SK-N-SH treated with all-trans-retinoic acid at 6 μM for 48 hours (cell line): Measurements from ENCODE around the gene ARHGEF4.

ENCODE experiments used
- ATAC-seq: fragments of 200-7000 bp; cut with Tn5 transposase; 3 replicates; pipeline ENCODE4 v1.9.1; 2020; ENCODE audit warnings: mild to moderate bottlenecking, moderate library complexity
- BACH2 ChIP-seq: fragments of 250-450 bp; sonication (Bioruptor Pico); IDR thresholded peaks from 2 replicates; pipeline ENCODE4 v1.9.0; 2021; ENCODE audit warnings: mild to moderate bottlenecking, borderline replicate concordance
- CSDC2 ChIP-seq: fragments of 250-450 bp; sonication (Bioruptor Pico); IDR thresholded peaks from 2 replicates; pipeline ENCODE4 v1.5.0; 2020; ENCODE audit warnings: mild to moderate bottlenecking, moderate library complexity
- GLIS3 ChIP-seq: fragments of 250-450 bp; sonication (Bioruptor Pico); IDR thresholded peaks from 2 replicates; pipeline ENCODE4 v1.5.0; 2020; ENCODE audit warnings: mild to moderate bottlenecking, moderate library complexity
- ISL1 ChIP-seq: fragments of 250-450 bp; sonication (Bioruptor Pico); IDR thresholded peaks from 2 replicates; pipeline ENCODE4 v2.1.2; 2022; ENCODE audit warnings: mild to moderate bottlenecking, moderate library complexity
- PATZ1 ChIP-seq: fragments of 250-450 bp; sonication (Bioruptor Pico); IDR thresholded peaks from 2 replicates; pipeline ENCODE4 v1.8.0; 2020; ENCODE audit warnings: mild to moderate bottlenecking, moderate library complexity, borderline replicate concordance
- POU6F1 ChIP-seq: fragments of 250-450 bp; sonication (Bioruptor Pico); IDR thresholded peaks from 2 replicates; pipeline ENCODE4 v1.8.0; 2021; ENCODE audit warnings: low read depth, mild to moderate bottlenecking, moderate library complexity, borderline replicate concordance
- PPARA ChIP-seq: fragments of 250-450 bp; sonication (Bioruptor Pico); IDR thresholded peaks from 2 replicates; pipeline ENCODE4 v1.5.0; 2020; ENCODE audit warnings: mild to moderate bottlenecking, borderline replicate concordance
- RARB ChIP-seq: fragments of 250-450 bp; sonication (Bioruptor Pico); IDR thresholded peaks from 2 replicates; pipeline ENCODE4 v1.8.0; 2021; ENCODE audit warnings: mild to moderate bottlenecking, moderate library complexity
- SNAI2 ChIP-seq: fragments of 250-450 bp; sonication (Bioruptor Pico); IDR thresholded peaks from 2 replicates; pipeline ENCODE4 v1.5.0; 2020; ENCODE audit warnings: mild to moderate bottlenecking, moderate library complexity
- TCF4 ChIP-seq: fragments of 250-450 bp; sonication (Bioruptor Pico); IDR thresholded peaks from 2 replicates; pipeline ENCODE4 v1.8.0; 2021; ENCODE audit warnings: mild to moderate bottlenecking, moderate library complexity, borderline replicate concordance
- TOX ChIP-seq: fragments of 250-450 bp; sonication (Bioruptor Pico); IDR thresholded peaks from 2 replicates; pipeline ENCODE4 v1.8.0; 2021; ENCODE audit warnings: mild to moderate bottlenecking, moderate library complexity, borderline replicate concordance
- ZC3H10 ChIP-seq: fragments of 250-450 bp; sonication (Bioruptor Pico); IDR thresholded peaks from 2 replicates; pipeline ENCODE4 v1.5.1; 2021; ENCODE audit warnings: mild to moderate bottlenecking, moderate library complexity
- ZFP3 ChIP-seq: fragments of 250-450 bp; sonication (Bioruptor Pico); IDR thresholded peaks from 2 replicates; pipeline ENCODE4 v1.5.0; 2020; ENCODE audit warnings: mild to moderate bottlenecking, moderate library complexity
- ZFP30 ChIP-seq: fragments of 450-650 bp; formaldehyde crosslinking; IDR thresholded peaks from 2 replicates; pipeline ENCODE4 v1.5.0; 2022; ENCODE audit warnings: mild to moderate bottlenecking, moderate library complexity
- ZNF565 ChIP-seq: fragments of 450-650 bp; formaldehyde crosslinking; conservative IDR thresholded peaks from 2 replicates; pipeline ENCODE4 v1.5.0; 2020; ENCODE audit warnings: low read depth, mild to moderate bottlenecking, moderate library complexity
- ZNF70 ChIP-seq: fragments of 450-650 bp; formaldehyde crosslinking; IDR thresholded peaks from 2 replicates; pipeline ENCODE4 v1.5.0; 2020; ENCODE audit warnings: mild to moderate bottlenecking, moderate library complexity
- TF ChIP-seq, protein P1 (sequence below): fragments of 250-450 bp; sonication (Bioruptor Pico); IDR thresholded peaks from 2 replicates; pipeline ENCODE4 v1.5.1; 2020; ENCODE audit warnings: low read depth, mild to moderate bottlenecking, moderate library complexity
- TF ChIP-seq, protein P2 (sequence below): fragments of 250-450 bp; sonication (Bioruptor Pico); IDR thresholded peaks from 2 replicates; pipeline ENCODE4 v1.5.0; 2020; ENCODE audit warnings: mild to moderate bottlenecking, moderate library complexity
- TF ChIP-seq, protein P3 (sequence below): fragments of 250-450 bp; sonication (Bioruptor Pico); IDR thresholded peaks from 2 replicates; pipeline ENCODE4 v1.5.1; 2021; ENCODE audit warnings: mild to moderate bottlenecking, moderate library complexity

ARHGEF4 gene

DNA sequence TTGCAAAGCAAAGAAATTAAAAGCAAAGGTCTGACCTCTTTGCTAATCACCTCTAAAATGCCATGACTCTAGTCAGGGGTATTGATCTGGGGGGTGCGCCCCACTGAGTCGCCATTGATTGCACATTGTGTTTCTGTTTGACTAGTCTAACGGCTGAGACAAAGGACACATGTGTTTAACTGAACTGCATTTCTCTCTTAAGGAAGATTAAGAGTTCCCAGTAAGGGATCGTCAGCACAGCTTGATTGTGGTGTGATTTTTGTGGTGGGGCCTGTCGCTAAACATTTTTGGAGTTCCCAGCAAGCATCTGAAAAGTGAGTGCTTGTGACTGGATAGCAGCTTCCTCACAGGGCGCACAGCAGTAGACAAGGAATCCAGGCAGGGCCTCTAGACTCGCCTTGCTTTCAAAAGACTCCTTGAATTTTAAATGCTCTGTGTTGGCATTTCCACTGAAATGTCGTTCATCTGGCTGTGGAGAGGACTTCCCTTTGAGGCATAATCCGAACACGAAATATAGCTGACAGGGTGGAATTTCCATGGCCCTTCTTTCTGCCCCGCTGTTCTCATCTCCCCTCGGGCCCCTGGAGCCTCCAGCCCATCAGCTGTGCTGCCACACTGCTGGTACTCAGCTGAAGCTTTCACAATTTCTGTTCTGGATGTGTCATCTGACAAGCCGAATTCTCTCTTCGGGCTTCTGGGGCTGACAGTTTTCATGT lies 130.2 kb downstream of the ARHGEF4 start:
- ATAC-seq = no peak
- TF ChIP-seq PPARA (CRISPR knock-in tag) = no peak
- TF ChIP-seq ISL1 (CRISPR knock-in tag) = no peak
- TF ChIP-seq ZNF70 (CRISPR knock-in tag) = no peak
- TF ChIP-seq PATZ1 = no peak
- TF ChIP-seq ZC3H10 (CRISPR knock-in tag) = no peak
- TF ChIP-seq SNAI2 (CRISPR knock-in tag) = no peak
- TF ChIP-seq TCF4 (CRISPR knock-in tag) = no peak
- TF ChIP-seq, protein P1, sequence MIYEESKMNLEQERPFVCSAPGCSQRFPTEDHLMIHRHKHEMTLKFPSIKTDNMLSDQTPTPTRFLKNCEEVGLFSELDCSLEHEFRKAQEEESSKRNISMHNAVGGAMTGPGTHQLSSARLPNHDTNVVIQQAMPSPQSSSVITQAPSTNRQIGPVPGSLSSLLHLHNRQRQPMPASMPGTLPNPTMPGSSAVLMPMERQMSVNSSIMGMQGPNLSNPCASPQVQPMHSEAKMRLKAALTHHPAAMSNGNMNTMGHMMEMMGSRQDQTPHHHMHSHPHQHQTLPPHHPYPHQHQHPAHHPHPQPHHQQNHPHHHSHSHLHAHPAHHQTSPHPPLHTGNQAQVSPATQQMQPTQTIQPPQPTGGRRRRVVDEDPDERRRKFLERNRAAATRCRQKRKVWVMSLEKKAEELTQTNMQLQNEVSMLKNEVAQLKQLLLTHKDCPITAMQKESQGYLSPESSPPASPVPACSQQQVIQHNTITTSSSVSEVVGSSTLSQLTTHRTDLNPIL (CRISPR knock-in tag) = no peak
- TF ChIP-seq POU6F1 (CRISPR knock-in tag) = no peak
- no peak for TF ChIP-seq GLIS3 (CRISPR knock-in tag)
- TF ChIP-seq ZFP3 (CRISPR knock-in tag) = no peak
- TF ChIP-seq, protein P2, sequence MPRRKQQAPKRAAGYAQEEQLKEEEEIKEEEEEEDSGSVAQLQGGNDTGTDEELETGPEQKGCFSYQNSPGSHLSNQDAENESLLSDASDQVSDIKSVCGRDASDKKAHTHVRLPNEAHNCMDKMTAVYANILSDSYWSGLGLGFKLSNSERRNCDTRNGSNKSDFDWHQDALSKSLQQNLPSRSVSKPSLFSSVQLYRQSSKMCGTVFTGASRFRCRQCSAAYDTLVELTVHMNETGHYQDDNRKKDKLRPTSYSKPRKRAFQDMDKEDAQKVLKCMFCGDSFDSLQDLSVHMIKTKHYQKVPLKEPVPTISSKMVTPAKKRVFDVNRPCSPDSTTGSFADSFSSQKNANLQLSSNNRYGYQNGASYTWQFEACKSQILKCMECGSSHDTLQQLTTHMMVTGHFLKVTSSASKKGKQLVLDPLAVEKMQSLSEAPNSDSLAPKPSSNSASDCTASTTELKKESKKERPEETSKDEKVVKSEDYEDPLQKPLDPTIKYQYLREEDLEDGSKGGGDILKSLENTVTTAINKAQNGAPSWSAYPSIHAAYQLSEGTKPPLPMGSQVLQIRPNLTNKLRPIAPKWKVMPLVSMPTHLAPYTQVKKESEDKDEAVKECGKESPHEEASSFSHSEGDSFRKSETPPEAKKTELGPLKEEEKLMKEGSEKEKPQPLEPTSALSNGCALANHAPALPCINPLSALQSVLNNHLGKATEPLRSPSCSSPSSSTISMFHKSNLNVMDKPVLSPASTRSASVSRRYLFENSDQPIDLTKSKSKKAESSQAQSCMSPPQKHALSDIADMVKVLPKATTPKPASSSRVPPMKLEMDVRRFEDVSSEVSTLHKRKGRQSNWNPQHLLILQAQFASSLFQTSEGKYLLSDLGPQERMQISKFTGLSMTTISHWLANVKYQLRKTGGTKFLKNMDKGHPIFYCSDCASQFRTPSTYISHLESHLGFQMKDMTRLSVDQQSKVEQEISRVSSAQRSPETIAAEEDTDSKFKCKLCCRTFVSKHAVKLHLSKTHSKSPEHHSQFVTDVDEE (CRISPR knock-in tag) = no peak
- no peak for TF ChIP-seq TOX (CRISPR knock-in tag)
- TF ChIP-seq ZFP30 (CRISPR knock-in tag) = no peak
- TF ChIP-seq CSDC2 (CRISPR knock-in tag) = no peak

- ATAC-seq = no peak
- TF ChIP-seq BACH2 (CRISPR knock-in tag) (no peak), TCF4 (CRISPR knock-in tag) (no peak), ISL1 (CRISPR knock-in tag) (no peak), ZNF565 (CRISPR knock-in tag) (no peak), CSDC2 (CRISPR knock-in tag) (no peak), RARB (CRISPR knock-in tag) (no peak), PPARA (CRISPR knock-in tag) (no peak), PATZ1 (no peak), ZC3H10 (CRISPR knock-in tag) (no peak), SNAI2 (CRISPR knock-in tag) (no peak), POU6F1 (CRISPR knock-in tag) (no peak), GLIS3 (CRISPR knock-in tag) (no peak), ZFP3 (CRISPR knock-in tag) (no peak)
- TF ChIP-seq, protein P1 (CRISPR knock-in tag) = no peak
- TF ChIP-seq, protein P3, sequence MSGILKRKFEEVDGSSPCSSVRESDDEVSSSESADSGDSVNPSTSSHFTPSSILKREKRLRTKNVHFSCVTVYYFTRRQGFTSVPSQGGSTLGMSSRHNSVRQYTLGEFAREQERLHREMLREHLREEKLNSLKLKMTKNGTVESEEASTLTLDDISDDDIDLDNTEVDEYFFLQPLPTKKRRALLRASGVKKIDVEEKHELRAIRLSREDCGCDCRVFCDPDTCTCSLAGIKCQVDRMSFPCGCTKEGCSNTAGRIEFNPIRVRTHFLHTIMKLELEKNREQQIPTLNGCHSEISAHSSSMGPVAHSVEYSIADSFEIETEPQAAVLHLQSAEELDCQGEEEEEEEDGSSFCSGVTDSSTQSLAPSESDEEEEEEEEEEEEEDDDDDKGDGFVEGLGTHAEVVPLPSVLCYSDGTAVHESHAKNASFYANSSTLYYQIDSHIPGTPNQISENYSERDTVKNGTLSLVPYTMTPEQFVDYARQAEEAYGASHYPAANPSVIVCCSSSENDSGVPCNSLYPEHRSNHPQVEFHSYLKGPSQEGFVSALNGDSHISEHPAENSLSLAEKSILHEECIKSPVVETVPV = no peak
- TF ChIP-seq, protein P2 (CRISPR knock-in tag) = no peak
Measured at GRCh38 chr2:130972410-130972809, 135.7 kb downstream of the ARHGEF4 start.
